ENCODE data around the gene SOD1.

DNA sequence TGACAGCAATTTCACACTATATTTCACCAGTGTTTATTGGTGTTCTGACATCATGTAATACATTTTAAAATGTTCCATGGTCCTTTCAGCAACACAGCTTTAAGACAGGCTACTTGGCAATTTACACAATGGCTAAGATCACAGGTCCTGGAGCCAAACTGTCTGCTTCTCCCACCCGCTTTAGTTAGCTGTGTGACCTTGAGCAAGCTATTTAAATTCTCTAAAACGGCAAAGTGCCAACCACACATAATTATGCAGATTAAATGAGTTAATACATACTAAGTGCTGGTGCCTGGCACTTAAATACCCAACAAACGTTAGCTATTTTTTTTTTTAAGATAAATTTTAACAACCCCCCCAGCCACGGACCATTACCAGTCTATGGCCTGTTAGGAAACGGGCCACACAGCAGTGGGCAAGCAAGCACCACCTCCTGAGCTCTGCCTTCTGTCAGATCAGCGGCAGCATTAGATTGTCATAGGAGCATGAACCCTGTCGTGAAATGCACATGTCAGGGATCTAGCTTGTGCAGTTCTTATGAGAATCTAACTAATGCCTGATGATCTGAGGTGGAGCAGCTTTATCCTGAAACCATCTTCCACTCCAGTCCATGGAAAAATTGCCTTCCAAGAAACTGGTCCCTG, 26.9 kb downstream of the SOD1 start:
- TF ChIP-seq, protein P1, sequence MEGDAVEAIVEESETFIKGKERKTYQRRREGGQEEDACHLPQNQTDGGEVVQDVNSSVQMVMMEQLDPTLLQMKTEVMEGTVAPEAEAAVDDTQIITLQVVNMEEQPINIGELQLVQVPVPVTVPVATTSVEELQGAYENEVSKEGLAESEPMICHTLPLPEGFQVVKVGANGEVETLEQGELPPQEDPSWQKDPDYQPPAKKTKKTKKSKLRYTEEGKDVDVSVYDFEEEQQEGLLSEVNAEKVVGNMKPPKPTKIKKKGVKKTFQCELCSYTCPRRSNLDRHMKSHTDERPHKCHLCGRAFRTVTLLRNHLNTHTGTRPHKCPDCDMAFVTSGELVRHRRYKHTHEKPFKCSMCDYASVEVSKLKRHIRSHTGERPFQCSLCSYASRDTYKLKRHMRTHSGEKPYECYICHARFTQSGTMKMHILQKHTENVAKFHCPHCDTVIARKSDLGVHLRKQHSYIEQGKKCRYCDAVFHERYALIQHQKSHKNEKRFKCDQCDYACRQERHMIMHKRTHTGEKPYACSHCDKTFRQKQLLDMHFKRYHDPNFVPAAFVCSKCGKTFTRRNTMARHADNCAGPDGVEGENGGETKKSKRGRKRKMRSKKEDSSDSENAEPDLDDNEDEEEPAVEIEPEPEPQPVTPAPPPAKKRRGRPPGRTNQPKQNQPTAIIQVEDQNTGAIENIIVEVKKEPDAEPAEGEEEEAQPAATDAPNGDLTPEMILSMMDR (IDR thresholded peaks at IDR 0.05 in 4 of 5, conservative IDR thresholded peaks at IDR 0.05 in 1 of 5): no peak
- no peak for TF ChIP-seq POLR2A (IDR thresholded peaks at IDR 0.05)
